ENCODE measurements around the gene PRR16. TPM values are rescaled to one million over a fixed set of nuclear protein-coding genes. Genes with fewer than 3 reads are reported as not detected.

Gene PRR16
- total RNA-seq, 1 experiment from 2014 or later, result 0.42 TPM

DNA sequence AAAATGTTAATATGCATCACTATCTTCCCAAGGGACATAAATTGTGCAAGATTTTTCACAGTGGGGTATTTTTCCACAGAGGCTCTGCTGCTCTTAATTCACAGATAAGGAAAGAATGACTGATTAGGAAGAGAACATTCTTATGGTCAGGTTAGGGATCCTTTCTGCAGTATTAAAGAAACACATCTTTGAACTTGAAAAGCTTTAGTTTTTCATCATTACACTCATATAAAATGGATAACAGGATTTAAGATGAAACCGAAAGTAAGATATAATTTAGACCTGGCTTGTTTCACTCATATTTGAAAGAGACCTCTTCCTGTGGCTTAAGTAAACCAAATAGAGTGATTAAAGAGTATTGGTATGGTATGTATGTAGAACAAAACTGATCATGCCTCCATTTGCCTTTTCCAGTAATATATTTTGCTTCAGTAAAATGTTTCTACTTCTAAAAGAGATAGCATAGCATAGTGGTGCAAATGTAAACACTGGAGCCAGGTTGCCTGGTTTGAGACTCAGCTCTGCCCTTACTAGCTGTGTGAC lies 160.0 kb downstream of the PRR16 start:
- POLR2A ChIA-PET, result no interaction called here
- Mint-ChIP-seq H3K4me3 (no peak overlapping the region), H3K36me3 (no peaks in the 10 kb centered on the region; the same call in 1 of the 2 replicates), H3K27ac (no peak overlapping the region), H3K4me1 (no peaks in the 10 kb centered on the region; the same call in 1 of the 2 replicates), H3K27me3 (ENCODE audit: low read depth) (peaks cover 46% of the 10 kb centered on the region), H3K9me3 (peaks cover 6% of the 10 kb centered on the region)
- TF ChIP-seq IRF2 (CRISPR knock-in tag; IDR thresholded peaks at IDR 0.05; ENCODE audit: borderline replicate concordance, low read depth), result no peak
- TF ChIP-seq, protein P1, sequence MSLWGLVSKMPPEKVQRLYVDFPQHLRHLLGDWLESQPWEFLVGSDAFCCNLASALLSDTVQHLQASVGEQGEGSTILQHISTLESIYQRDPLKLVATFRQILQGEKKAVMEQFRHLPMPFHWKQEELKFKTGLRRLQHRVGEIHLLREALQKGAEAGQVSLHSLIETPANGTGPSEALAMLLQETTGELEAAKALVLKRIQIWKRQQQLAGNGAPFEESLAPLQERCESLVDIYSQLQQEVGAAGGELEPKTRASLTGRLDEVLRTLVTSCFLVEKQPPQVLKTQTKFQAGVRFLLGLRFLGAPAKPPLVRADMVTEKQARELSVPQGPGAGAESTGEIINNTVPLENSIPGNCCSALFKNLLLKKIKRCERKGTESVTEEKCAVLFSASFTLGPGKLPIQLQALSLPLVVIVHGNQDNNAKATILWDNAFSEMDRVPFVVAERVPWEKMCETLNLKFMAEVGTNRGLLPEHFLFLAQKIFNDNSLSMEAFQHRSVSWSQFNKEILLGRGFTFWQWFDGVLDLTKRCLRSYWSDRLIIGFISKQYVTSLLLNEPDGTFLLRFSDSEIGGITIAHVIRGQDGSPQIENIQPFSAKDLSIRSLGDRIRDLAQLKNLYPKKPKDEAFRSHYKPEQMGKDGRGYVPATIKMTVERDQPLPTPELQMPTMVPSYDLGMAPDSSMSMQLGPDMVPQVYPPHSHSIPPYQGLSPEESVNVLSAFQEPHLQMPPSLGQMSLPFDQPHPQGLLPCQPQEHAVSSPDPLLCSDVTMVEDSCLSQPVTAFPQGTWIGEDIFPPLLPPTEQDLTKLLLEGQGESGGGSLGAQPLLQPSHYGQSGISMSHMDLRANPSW (CRISPR knock-in tag; conservative IDR thresholded peaks at IDR 0.05; ENCODE audit: low read depth), result no peak
- TF ChIP-seq SOX15 (CRISPR knock-in tag; IDR thresholded peaks at IDR 0.05), result no peak
- CTCF ChIA-PET, result no interaction called here
- DNase-seq (ENCODE audit: low spot score) (no peak), ATAC-seq (no peak)

DNA sequence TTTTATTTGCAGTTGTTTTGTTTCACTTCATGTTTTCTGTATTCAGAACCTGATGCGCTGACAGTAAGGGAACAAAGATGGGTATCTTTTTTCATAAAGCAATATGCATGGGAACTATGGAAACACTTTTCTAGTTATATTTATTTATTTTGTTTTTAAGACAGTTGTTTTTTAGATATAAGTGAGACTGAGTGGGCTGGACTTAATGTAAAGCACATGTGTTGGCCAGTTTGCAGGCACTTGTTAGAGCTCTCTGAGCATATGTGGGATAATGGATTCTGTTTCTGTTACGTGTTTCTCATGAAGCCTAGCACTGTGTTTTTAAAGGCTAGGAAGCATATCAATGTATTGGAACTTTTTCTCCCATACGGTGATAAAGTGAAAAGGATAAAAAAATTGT lies 164.1 kb downstream of the PRR16 start:
- Mint-ChIP-seq H3K36me3 (no peaks in the 10 kb centered on the region; the same call in 1 of the 2 replicates), H3K27ac (no peak overlapping the region), H3K9me3 (peaks cover 12% of the 10 kb centered on the region), H3K4me3 (no peak overlapping the region), H3K4me1 (peaks cover 12% of the 10 kb centered on the region), H3K27me3 (ENCODE audit: low read depth) (peaks cover 8% of the 10 kb centered on the region)
- ATAC-seq (no peak), DNase-seq (ENCODE audit: low spot score) (no peak)
- TF ChIP-seq IRF2 (CRISPR knock-in tag; IDR thresholded peaks at IDR 0.05; ENCODE audit: borderline replicate concordance, low read depth) (no peak), ZBTB21 (CRISPR knock-in tag; IDR thresholded peaks at IDR 0.05; ENCODE audit: borderline replicate concordance) (no peak)
- ChIA-PET CTCF (no interaction called here), POLR2A (no interaction called here)

DNA sequence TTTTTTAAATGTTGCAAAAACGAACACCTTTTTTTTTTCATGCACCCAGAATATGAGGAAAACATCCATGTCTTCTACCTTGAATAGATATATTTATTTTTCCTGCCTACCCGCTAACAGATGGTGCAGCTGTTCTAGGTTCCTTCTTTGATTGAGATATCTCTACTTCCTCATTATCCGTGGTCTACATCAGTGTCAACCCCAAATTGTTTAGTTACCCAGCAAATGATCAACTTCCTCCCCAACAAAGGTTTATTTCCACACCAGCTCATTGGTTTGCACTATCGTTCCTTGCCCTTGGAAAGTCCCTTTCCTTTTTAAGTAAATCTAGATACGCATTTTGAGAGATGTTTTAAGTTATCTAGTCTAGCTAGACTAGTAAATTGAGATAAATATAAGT lies 166.4 kb downstream of the PRR16 start:
- DNase-seq (ENCODE audit: low spot score) (no peak), ATAC-seq (no peak)
- Mint-ChIP-seq H3K27ac (no peak overlapping the region), H3K4me1 (peaks cover 15% of the 10 kb centered on the region), H3K9me3 (0 out of 2 replicates have a peak, but pooled peaks cover 5% of the 10 kb centered on the region), H3K36me3 (no peaks in the 10 kb centered on the region), H3K27me3 (ENCODE audit: low read depth) (no peaks in the 10 kb centered on the region), H3K4me3 (no peak overlapping the region)
- ChIA-PET CTCF (no interaction called here), POLR2A (interaction anchor here (0.6 kb wide), 2 partner anchors 60 to 1991 kb away, joined by 3 read pairs; no protein-coding TSS in a partner anchor)
- TF ChIP-seq ZNF219 (CRISPR knock-in tag; IDR thresholded peaks at IDR 0.05; ENCODE audit: borderline replicate concordance) (no peak), ZBTB21 (CRISPR knock-in tag; IDR thresholded peaks at IDR 0.05; ENCODE audit: borderline replicate concordance) (no peak), ZNF416 (CRISPR knock-in tag; IDR thresholded peaks at IDR 0.05) (no peak), TCF7 (CRISPR knock-in tag; IDR thresholded peaks at IDR 0.05; ENCODE audit: low read depth) (no peak), RELA (CRISPR knock-in tag; IDR thresholded peaks at IDR 0.05; ENCODE audit: borderline replicate concordance) (no peak), PRRX2 (CRISPR knock-in tag; IDR thresholded peaks at IDR 0.05) (no peak)
- TF ChIP-seq, protein P2, sequence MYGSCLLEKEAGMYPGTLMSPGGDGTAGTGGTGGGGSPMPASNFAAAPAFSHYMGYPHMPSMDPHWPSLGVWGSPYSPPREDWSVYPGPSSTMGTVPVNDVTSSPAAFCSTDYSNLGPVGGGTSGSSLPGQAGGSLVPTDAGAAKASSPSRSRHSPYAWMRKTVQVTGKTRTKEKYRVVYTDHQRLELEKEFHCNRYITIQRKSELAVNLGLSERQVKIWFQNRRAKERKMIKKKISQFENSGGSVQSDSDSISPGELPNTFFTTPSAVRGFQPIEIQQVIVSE (CRISPR knock-in tag; IDR thresholded peaks at IDR 0.05; ENCODE audit: borderline replicate concordance), result no peak
- TF ChIP-seq, protein P3, sequence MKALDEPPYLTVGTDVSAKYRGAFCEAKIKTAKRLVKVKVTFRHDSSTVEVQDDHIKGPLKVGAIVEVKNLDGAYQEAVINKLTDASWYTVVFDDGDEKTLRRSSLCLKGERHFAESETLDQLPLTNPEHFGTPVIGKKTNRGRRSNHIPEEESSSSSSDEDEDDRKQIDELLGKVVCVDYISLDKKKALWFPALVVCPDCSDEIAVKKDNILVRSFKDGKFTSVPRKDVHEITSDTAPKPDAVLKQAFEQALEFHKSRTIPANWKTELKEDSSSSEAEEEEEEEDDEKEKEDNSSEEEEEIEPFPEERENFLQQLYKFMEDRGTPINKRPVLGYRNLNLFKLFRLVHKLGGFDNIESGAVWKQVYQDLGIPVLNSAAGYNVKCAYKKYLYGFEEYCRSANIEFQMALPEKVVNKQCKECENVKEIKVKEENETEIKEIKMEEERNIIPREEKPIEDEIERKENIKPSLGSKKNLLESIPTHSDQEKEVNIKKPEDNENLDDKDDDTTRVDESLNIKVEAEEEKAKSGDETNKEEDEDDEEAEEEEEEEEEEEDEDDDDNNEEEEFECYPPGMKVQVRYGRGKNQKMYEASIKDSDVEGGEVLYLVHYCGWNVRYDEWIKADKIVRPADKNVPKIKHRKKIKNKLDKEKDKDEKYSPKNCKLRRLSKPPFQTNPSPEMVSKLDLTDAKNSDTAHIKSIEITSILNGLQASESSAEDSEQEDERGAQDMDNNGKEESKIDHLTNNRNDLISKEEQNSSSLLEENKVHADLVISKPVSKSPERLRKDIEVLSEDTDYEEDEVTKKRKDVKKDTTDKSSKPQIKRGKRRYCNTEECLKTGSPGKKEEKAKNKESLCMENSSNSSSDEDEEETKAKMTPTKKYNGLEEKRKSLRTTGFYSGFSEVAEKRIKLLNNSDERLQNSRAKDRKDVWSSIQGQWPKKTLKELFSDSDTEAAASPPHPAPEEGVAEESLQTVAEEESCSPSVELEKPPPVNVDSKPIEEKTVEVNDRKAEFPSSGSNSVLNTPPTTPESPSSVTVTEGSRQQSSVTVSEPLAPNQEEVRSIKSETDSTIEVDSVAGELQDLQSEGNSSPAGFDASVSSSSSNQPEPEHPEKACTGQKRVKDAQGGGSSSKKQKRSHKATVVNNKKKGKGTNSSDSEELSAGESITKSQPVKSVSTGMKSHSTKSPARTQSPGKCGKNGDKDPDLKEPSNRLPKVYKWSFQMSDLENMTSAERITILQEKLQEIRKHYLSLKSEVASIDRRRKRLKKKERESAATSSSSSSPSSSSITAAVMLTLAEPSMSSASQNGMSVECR (CRISPR knock-in tag; IDR thresholded peaks at IDR 0.05; ENCODE audit: borderline replicate concordance), result no peak
- TF ChIP-seq, protein P4, sequence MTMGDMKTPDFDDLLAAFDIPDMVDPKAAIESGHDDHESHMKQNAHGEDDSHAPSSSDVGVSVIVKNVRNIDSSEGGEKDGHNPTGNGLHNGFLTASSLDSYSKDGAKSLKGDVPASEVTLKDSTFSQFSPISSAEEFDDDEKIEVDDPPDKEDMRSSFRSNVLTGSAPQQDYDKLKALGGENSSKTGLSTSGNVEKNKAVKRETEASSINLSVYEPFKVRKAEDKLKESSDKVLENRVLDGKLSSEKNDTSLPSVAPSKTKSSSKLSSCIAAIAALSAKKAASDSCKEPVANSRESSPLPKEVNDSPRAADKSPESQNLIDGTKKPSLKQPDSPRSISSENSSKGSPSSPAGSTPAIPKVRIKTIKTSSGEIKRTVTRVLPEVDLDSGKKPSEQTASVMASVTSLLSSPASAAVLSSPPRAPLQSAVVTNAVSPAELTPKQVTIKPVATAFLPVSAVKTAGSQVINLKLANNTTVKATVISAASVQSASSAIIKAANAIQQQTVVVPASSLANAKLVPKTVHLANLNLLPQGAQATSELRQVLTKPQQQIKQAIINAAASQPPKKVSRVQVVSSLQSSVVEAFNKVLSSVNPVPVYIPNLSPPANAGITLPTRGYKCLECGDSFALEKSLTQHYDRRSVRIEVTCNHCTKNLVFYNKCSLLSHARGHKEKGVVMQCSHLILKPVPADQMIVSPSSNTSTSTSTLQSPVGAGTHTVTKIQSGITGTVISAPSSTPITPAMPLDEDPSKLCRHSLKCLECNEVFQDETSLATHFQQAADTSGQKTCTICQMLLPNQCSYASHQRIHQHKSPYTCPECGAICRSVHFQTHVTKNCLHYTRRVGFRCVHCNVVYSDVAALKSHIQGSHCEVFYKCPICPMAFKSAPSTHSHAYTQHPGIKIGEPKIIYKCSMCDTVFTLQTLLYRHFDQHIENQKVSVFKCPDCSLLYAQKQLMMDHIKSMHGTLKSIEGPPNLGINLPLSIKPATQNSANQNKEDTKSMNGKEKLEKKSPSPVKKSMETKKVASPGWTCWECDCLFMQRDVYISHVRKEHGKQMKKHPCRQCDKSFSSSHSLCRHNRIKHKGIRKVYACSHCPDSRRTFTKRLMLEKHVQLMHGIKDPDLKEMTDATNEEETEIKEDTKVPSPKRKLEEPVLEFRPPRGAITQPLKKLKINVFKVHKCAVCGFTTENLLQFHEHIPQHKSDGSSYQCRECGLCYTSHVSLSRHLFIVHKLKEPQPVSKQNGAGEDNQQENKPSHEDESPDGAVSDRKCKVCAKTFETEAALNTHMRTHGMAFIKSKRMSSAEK (CRISPR knock-in tag; IDR thresholded peaks at IDR 0.05; ENCODE audit: borderline replicate concordance), result no peak
- TF ChIP-seq, protein P5, sequence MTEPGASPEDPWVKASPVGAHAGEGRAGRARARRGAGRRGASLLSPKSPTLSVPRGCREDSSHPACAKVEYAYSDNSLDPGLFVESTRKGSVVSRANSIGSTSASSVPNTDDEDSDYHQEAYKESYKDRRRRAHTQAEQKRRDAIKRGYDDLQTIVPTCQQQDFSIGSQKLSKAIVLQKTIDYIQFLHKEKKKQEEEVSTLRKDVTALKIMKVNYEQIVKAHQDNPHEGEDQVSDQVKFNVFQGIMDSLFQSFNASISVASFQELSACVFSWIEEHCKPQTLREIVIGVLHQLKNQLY (CRISPR knock-in tag; IDR thresholded peaks at IDR 0.05), result no peak
- TF ChIP-seq, protein P6, sequence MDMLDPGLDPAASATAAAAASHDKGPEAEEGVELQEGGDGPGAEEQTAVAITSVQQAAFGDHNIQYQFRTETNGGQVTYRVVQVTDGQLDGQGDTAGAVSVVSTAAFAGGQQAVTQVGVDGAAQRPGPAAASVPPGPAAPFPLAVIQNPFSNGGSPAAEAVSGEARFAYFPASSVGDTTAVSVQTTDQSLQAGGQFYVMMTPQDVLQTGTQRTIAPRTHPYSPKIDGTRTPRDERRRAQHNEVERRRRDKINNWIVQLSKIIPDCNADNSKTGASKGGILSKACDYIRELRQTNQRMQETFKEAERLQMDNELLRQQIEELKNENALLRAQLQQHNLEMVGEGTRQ (CRISPR knock-in tag; IDR thresholded peaks at IDR 0.05), result no peak

Data from WTC11 (cell line).